Measurements from ENCODE around the gene ZGPAT. TPM values are rescaled to one million over a fixed set of nuclear protein-coding genes. Genes with fewer than 3 reads are reported as not detected.

Gene ZGPAT
- total RNA-seq, 4 donors from 2014 or later: 29.1 to 346 (median 76.5) TPM

GRCh38 chr20:63675681-63676368, 32.0 kb upstream of the ZGPAT start:
- H3K4me1 ChIP-seq: no peaks in the 10 kb centered on the region
- in situ Hi-C loops (cut with MboI; ENCODE audit: low pct_ligation_motif_present in 1 of 4, low pct_unique_long_range_greater_than_20kb in 1 of 4, low sequenced_read_pairs in 3 of 4): no loop called here
- WGBS, 2 donors (ENCODE audit: low coverage in 1 of 2): 87 to 95% methylated on average over 3 to 20 of the region's 20 CpGs
- intact Hi-C loops (cut with DNase I; ENCODE audit: low total_unique reads): no loop called here
- DNase-seq: no peak
- no peaks in the 10 kb centered on the region for H3K27me3 ChIP-seq
- no peak overlapping the region for H3K27ac ChIP-seq
- H3K36me3 ChIP-seq: no peaks in the 10 kb centered on the region
- TF ChIP-seq EP300 (IDR thresholded peaks at IDR 0.05; ENCODE audit: low read depth): no peak
- TF ChIP-seq CTCF (IDR thresholded peaks at IDR 0.05): no peak
- TF ChIP-seq POLR2AphosphoS5 (IDR thresholded peaks at IDR 0.05): no peak
- TF ChIP-seq POLR2A (IDR thresholded peaks at IDR 0.05): no peak
- H3K4me3 ChIP-seq: no peak overlapping the region
- no peaks in the 10 kb centered on the region for H3K9me3 ChIP-seq

DNA sequence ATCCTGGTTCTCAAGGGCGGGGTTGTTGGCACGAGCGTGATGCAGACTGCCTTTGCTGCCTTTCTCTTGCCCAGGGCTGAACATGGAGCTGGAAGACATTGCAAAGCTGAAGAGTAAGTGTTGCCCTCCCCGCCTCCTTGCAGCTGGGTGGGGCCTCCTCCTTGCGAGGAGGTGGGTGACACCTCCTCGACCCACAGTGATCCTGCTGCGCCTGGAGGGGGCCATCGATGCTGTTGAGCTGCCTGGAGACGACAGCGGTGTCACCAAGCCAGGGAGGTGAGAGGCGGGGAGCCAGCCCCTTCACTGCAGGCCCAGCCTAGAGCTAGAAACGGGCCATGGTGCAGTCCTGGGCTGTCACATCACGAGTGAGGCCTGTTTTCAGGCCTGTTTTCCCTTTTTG, 29.8 kb upstream of the ZGPAT start:
- no peak for DNase-seq
- no peak overlapping the region for H3K27ac ChIP-seq
- peaks cover 0 to 12% (median 8%) of the 10 kb centered on the region in 4 donors for H3K4me1 ChIP-seq
- no peak overlapping the region for H3K4me3 ChIP-seq
- WGBS, 2 donors (ENCODE audit: low coverage in 1 of 2): 79% methylated on average over 7 of the region's 13 CpGs; no CpG with 5 or more reads in 1 of the 2 donors
- intact Hi-C loops (cut with DNase I; ENCODE audit: low total_unique reads): no loop called here
- H3K9me3 ChIP-seq: no peaks in the 10 kb centered on the region
- no peaks in the 10 kb centered on the region for H3K27me3 ChIP-seq
- no peaks in the 10 kb centered on the region for H3K36me3 ChIP-seq
- in situ Hi-C loops (cut with MboI; ENCODE audit: low pct_ligation_motif_present in 1 of 4, low pct_unique_long_range_greater_than_20kb in 1 of 4, low sequenced_read_pairs in 3 of 4): no loop called here
- TF ChIP-seq POLR2AphosphoS5 (IDR thresholded peaks at IDR 0.05) (no peak), CTCF (IDR thresholded peaks at IDR 0.05) (no peak), EP300 (IDR thresholded peaks at IDR 0.05; ENCODE audit: low read depth) (no peak), POLR2A (IDR thresholded peaks at IDR 0.05) (no peak)

GRCh38 chr20:63678667-63679465, 29.0 kb upstream of the ZGPAT start:
- intact Hi-C loops (cut with DNase I; ENCODE audit: low total_unique reads) (no loop called here), in situ Hi-C loops (cut with MboI; ENCODE audit: low pct_ligation_motif_present in 1 of 4, low pct_unique_long_range_greater_than_20kb in 1 of 4, low sequenced_read_pairs in 3 of 4) (no loop called here)
- Histone ChIP-seq H3K4me3 (no peak overlapping the region), H3K9me3 (no peaks in the 10 kb centered on the region), H3K4me1 (peaks cover 0 to 14% (median 8%) of the 10 kb centered on the region in 4 donors), H3K27ac (no peak overlapping the region), H3K36me3 (no peaks in the 10 kb centered on the region), H3K27me3 (no peaks in the 10 kb centered on the region)
- 88% methylated on average over 36 of the region's 38 CpGs; no CpG with 5 or more reads in 1 of the 2 donors for WGBS, 2 donors (ENCODE audit: low coverage in 1 of 2)
- TF ChIP-seq POLR2A (IDR thresholded peaks at IDR 0.05): no peak
- no peak for TF ChIP-seq EP300 (IDR thresholded peaks at IDR 0.05; ENCODE audit: low read depth)
- no peak for TF ChIP-seq CTCF (IDR thresholded peaks at IDR 0.05)
- no peak for TF ChIP-seq POLR2AphosphoS5 (IDR thresholded peaks at IDR 0.05)
- DNase-seq: no peak

DNA sequence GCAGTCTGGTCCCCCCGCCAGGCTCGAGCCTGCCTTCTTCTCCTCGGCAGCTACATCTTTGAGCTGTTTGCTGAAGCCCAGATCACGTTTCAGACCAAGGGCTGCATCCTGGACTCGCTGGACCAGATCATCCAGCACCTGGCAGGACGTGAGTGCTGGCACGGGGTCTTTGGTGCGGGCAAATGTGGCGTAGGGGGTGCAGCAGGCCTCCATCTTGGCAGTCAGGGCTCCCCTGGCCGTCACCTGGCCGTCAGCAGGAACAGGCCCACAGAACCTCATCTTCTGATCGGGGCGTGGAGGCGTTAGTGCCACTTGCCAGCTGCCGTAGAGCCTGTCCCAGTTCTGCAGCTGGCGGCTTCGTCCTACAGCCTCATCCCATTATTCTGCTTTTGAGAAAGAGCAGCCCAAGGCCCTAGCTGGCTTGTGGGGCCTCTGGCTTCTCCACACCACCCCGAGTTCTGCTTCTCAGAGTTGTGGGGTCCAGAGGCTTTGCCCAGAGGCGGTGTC, 28.0 kb upstream of the ZGPAT start:
- TF ChIP-seq POLR2AphosphoS5 (IDR thresholded peaks at IDR 0.05) (no peak), POLR2A (IDR thresholded peaks at IDR 0.05) (no peak), CTCF (IDR thresholded peaks at IDR 0.05) (no peak), EP300 (IDR thresholded peaks at IDR 0.05; ENCODE audit: low read depth) (no peak)
- intact Hi-C loops (cut with DNase I; ENCODE audit: low total_unique reads): no loop called here
- H3K4me3 ChIP-seq: no peak overlapping the region
- no peaks in the 10 kb centered on the region for H3K9me3 ChIP-seq
- no peaks in the 10 kb centered on the region for H3K36me3 ChIP-seq
- WGBS, 2 donors (ENCODE audit: low coverage in 1 of 2): 90 to 100% methylated on average over 1 to 19 of the region's 19 CpGs
- in situ Hi-C loops (cut with MboI; ENCODE audit: low pct_ligation_motif_present in 1 of 4, low pct_unique_long_range_greater_than_20kb in 1 of 4, low sequenced_read_pairs in 3 of 4): no loop called here
- H3K27ac ChIP-seq: no peak overlapping the region
- peaks cover 0 to 14% (median 8%) of the 10 kb centered on the region in 4 donors for H3K4me1 ChIP-seq
- no peaks in the 10 kb centered on the region for H3K27me3 ChIP-seq
- DNase-seq: no peak

All from transverse colon (tissue), 4 donors.